Breast epithelium (tissue), 4 donors: ENCODE results near the gene MAPK1. TPM values are rescaled to one million over a fixed set of nuclear protein-coding genes. Genes with fewer than 3 reads are reported as not detected.
"Not testable (repeated sequence)": the region's sequence is repeated elsewhere in the genome, so short reads cannot be mapped to it uniquely, and the experiment has no call there.

Experiments
- DNase-seq, 2 donors: peaks; one replicate each; pipeline ENCODE4 v3.0.0-alpha.2; 2019; ENCODE audit warnings: low spot score in 2 of 2
- H3K27ac ChIP-seq, 2 donors: fragments of 200-600 bp; sonication (generic) in 1 of 2; one replicate each; pipeline ENCODE4 v1.5.1; 2016 to 2019; ENCODE audit warnings: mild to moderate bottlenecking in 1 of 2
- H3K27me3 ChIP-seq, 2 donors: fragments of 200-600 bp; sonication (generic) in 1 of 2; one replicate each; pipeline versions ENCODE4 v1.5.1 to v1.6.0; 2017 to 2019; ENCODE audit warnings: control low read depth in 1 of 2, mild to moderate bottlenecking in 1 of 2
- H3K36me3 ChIP-seq: fragments of 200-600 bp; one replicate; pipeline ENCODE4 v1.5.1; 2019
- H3K4me1 ChIP-seq, 2 donors: fragments of 200-600 bp; sonication (generic); one replicate each; pipeline ENCODE4 v1.5.1; 2016 to 2019; ENCODE audit warnings: control low read depth in 1 of 2
- H3K4me3 ChIP-seq, 3 donors: fragments of 200-600 bp; sonication (generic); 1 replicate in 2 of 3; 2 replicates in 1 of 3; pipeline ENCODE4 v1.5.1; 2016 to 2019; ENCODE audit warnings: mild to moderate bottlenecking in 3 of 3, moderate library complexity in 2 of 3
- H3K9me3 ChIP-seq, 2 donors: fragments of 200-600 bp; sonication (generic) in 1 of 2; one replicate each; pipeline ENCODE4 v1.5.1; 2016 to 2019; ENCODE audit warnings: control low read depth in 1 of 2
- POLR2A ChIP-seq: fragments of 450-650 bp; IDR thresholded peaks from one replicate; pipeline ENCODE4 v1.6.1; 2016; ENCODE audit warnings: antibody characterized with exemption, mild to moderate bottlenecking, moderate library complexity
- POLR2AphosphoS5 ChIP-seq, 3 donors: sonication (generic); formaldehyde crosslinking; IDR thresholded peaks; one replicate each; pipeline ENCODE4 v1.6.1; 2017; ENCODE audit warnings: antibody characterized with exemption in 3 of 3
- intact Hi-C: fragments of 100-400 bp; cut with DNase I; formaldehyde crosslinking; loops from one replicate; pipeline ENCODE4 v1.15.1; 2023; ENCODE audit warnings: low total_unique reads
- total RNA-seq, 3 donors: library from RNA; depleted of rRNA; stranded (reverse); fragments of >200 nt; gene quantifications; one replicate each; pipeline ENCODE4 v1.1.0, GENCODE V29; 2016
- TF ChIP-seq, protein P1 (sequence below), 3 donors: fragments of 450-650 bp; IDR thresholded peaks; one replicate each; pipeline ENCODE4 v1.5.1; 2016 to 2017; ENCODE audit warnings: antibody characterized with exemption in 3 of 3, mild to moderate bottlenecking in 3 of 3, moderate library complexity in 3 of 3

MAPK1 gene
- total RNA-seq, 3 donors from 2014 or later: 43.3 to 49.9 (median 44.0) TPM

DNA sequence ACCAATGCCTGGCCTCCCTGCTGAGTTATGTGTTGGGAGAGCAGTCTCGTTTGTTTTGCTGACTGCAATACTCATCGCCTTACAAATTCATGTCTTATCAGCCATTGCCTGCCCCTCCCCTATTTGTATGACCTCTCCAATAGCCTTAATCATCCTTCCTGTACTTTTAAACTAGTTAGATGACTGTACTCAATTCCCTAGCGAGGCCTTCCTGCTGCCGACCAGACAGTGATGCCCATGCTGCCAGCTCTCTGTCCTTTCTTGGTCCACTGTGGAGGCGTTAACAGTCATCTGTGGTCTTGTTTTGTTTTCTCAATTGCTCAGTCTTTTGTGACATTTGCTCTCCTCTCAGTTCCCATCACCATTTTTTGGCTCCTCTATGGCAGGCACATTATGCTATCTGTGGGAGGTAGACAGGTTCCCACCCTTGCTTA lies 111.6 kb downstream of the MAPK1 start:
- Histone ChIP-seq H3K27me3 (no peaks in the 10 kb centered on the region), H3K9me3 (no peaks in the 10 kb centered on the region), H3K36me3 (no peaks in the 10 kb centered on the region), H3K4me3 (no peak overlapping the region), H3K27ac (no peak overlapping the region), H3K4me1 (no peaks in the 10 kb centered on the region)
- no peak for DNase-seq
- no peak for TF ChIP-seq POLR2A
- TF ChIP-seq POLR2AphosphoS5 (IDR thresholded peaks at IDR 0.05): no peak
- TF ChIP-seq, protein P1, sequence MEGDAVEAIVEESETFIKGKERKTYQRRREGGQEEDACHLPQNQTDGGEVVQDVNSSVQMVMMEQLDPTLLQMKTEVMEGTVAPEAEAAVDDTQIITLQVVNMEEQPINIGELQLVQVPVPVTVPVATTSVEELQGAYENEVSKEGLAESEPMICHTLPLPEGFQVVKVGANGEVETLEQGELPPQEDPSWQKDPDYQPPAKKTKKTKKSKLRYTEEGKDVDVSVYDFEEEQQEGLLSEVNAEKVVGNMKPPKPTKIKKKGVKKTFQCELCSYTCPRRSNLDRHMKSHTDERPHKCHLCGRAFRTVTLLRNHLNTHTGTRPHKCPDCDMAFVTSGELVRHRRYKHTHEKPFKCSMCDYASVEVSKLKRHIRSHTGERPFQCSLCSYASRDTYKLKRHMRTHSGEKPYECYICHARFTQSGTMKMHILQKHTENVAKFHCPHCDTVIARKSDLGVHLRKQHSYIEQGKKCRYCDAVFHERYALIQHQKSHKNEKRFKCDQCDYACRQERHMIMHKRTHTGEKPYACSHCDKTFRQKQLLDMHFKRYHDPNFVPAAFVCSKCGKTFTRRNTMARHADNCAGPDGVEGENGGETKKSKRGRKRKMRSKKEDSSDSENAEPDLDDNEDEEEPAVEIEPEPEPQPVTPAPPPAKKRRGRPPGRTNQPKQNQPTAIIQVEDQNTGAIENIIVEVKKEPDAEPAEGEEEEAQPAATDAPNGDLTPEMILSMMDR (IDR thresholded peaks at IDR 0.05): no peak
- intact Hi-C loops: no loop called here

DNA sequence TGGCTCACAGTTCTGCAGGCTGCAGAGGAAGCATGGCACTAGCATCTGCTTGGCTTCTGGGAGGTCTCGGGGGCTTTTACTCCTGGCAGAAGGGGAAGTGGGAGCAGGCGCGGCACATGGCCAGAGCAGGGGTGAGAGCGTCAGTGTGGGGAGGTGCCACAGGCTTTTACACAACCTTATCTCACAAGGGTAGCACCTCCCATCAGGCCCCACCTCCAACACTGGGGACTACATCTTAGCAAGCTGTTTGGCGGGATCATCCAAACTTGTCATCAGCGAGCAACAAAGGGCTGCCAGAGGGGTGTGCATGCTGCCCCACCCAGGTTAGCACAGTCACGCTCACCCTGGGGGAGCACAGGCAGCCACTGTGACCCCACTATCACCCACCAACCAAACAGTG lies 112.9 kb downstream of the MAPK1 start:
- no peaks in the 10 kb centered on the region for H3K36me3 ChIP-seq
- TF ChIP-seq POLR2A (no peak), POLR2AphosphoS5 (IDR thresholded peaks at IDR 0.05) (no peak)
- TF ChIP-seq, protein P1 (IDR thresholded peaks at IDR 0.05): no peak

GRCh38 chr22:21753374-21754111 lies 113.9 kb downstream of the MAPK1 start:
- no peak for DNase-seq
- intact Hi-C loops: no loop called here
- TF ChIP-seq, protein P1 (IDR thresholded peaks at IDR 0.05): no peak
- TF ChIP-seq POLR2AphosphoS5 (IDR thresholded peaks at IDR 0.05) (no peak), POLR2A (no peak)
- Histone ChIP-seq H3K36me3 (no peaks in the 10 kb centered on the region), H3K4me1 (no peaks in the 10 kb centered on the region), H3K4me3 (no peak overlapping the region), H3K9me3 (no peaks in the 10 kb centered on the region), H3K27ac (no peak overlapping the region), H3K27me3 (no peaks in the 10 kb centered on the region)

More for the DNA sequence above, 112.9 kb downstream of the MAPK1 start:
- no peaks in the 10 kb centered on the region for H3K27me3 ChIP-seq
- no peaks in the 10 kb centered on the region for H3K4me1 ChIP-seq
- H3K27ac ChIP-seq: no peak overlapping the region
- DNase-seq: no peak
- H3K4me3 ChIP-seq: no peak overlapping the region
- H3K9me3 ChIP-seq: no peaks in the 10 kb centered on the region
- intact Hi-C loops: no loop called here

DNA sequence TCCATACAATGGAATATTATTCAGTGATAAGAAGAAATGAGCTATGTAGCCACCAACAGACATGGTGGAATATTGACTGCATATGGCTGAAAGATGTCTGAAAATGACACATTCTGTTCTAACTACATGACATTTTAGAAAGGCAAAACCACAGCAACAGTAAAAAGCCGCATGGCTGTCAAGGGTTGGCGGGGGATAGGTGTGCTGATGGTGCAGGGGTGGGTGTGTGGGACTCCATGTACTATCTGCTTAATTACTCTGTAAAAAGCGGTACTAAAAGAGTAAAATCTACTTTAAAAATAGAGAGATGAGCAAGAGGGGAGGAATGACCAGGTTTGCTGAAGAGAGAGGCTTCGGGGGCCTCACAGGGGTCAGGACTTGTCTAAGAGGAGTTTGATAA lies 115.2 kb downstream of the MAPK1 start:
- no peaks in the 10 kb centered on the region for H3K36me3 ChIP-seq
- intact Hi-C loops: no loop called here
- no peak overlapping the region for H3K4me3 ChIP-seq
- no peak for DNase-seq
- no peak overlapping the region for H3K27ac ChIP-seq
- TF ChIP-seq, protein P1 (IDR thresholded peaks at IDR 0.05): no peak
- TF ChIP-seq POLR2AphosphoS5 (IDR thresholded peaks at IDR 0.05): no peak
- H3K27me3 ChIP-seq: no peaks in the 10 kb centered on the region
- H3K4me1 ChIP-seq: no peaks in the 10 kb centered on the region
- no peaks in the 10 kb centered on the region for H3K9me3 ChIP-seq

GRCh38 chr22:21745948-21746347 lies 121.5 kb downstream of the MAPK1 start:
- Histone ChIP-seq H3K9me3 (no peaks in the 10 kb centered on the region), H3K27me3 (no peaks in the 10 kb centered on the region), H3K27ac (no peak overlapping the region), H3K36me3 (no peaks in the 10 kb centered on the region), H3K4me3 (no peak overlapping the region), H3K4me1 (no peaks in the 10 kb centered on the region)
- intact Hi-C loops: no loop called here
- TF ChIP-seq POLR2A (no peak), POLR2AphosphoS5 (IDR thresholded peaks at IDR 0.05) (no peak)
- TF ChIP-seq, protein P1 (IDR thresholded peaks at IDR 0.05): no peak
- no peak for DNase-seq

DNA sequence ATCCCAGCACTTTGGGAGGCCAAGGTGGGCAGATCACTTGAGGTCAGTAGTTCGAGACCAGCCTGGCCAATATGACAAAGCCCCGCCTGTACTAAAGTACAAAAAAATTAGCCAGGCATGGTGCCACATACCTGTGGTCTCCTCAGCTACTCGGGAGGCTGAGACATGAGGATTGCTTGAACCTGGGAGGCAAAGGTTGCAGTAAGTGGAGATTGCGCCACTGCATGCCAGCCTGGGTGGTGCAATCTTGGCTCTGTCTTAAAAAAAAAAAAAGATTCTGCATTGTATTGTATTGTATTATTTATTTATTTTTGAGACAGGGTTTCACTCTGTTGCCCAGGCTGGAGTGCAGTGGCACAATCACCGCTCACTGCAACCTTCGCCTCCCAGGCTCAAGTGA lies 122.5 kb downstream of the MAPK1 start:
- H3K36me3 ChIP-seq, H3K4me3 ChIP-seq, H3K4me1 ChIP-seq, DNase-seq, H3K27me3 ChIP-seq, H3K27ac ChIP-seq, intact Hi-C loops, H3K9me3 ChIP-seq: not testable (repeated sequence)
